Tongue (tissue), 2 donors: ENCODE measurements around the gene SLC39A12. TPM values are rescaled to one million over a fixed set of nuclear protein-coding genes. Genes with fewer than 3 reads are reported as not detected.

Experiments
- DNase-seq: peaks from one replicate; pipeline ENCODE4 v3.0.0-alpha.2; 2015
- total RNA-seq: library from RNA; depleted of rRNA; stranded (reverse); fragments of >200 nt; gene quantifications from one replicate; pipeline ENCODE4 v1.2.3, GENCODE V29; 2014

SLC39A12 gene
- total RNA-seq, 1 donor from 2014 or later, result not detected

DNA sequence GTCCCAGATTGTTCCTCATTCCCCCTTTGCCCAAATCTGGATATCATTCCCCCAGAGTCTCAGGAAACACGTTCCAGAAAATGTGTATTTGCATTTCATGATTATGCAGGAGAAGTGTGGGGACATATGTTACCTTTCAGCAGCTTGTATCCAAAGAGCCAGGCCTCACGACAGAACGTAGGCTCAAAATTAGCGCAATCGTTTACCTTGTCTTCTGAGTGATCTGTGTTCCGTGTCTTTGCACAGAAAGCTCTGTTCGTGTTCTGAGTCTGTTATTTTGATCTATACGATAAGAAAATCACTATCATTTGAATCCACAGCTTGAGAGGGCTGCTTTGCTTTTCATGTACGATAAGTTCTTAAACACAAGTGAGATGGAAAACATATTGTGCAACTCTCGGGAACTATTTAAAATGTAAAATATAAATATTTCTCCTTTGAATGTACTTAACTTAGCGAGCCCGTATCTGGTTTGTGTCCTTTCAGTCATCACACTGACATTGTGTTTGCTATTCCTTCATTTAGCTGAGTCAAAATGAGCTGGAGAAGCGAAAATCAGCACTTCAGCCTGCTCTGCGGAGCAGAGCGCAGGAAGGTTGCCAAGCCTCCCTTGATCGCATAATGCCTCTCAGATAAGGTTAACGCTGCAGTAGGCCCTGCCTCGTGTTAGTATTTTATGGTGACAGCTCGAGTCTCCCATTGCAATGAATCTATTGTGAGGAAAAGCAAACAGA, 108.3 kb downstream of the SLC39A12 start:
- peak; percentile 53 for DNase-seq

DNA sequence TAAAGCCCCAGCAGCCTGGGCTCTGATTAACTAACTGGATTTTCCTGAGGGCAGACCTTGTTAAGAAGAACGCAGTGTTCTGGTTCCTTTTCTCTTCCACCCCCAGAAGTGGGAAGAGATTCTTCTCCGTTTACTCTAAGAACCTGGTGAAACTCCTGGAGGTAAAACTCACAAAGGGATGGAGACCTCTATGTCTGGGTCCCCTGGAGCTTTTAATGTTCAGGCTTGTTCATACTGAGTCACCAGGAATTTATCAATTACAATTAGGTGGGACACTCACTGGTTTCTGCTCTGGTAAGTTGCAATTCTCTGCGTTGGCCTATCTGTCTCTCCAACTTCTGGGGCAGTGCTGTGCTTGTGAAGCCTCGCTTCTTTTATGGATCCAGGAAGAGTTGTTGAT, 115.2 kb downstream of the SLC39A12 start:
- no peak for DNase-seq

DNA sequence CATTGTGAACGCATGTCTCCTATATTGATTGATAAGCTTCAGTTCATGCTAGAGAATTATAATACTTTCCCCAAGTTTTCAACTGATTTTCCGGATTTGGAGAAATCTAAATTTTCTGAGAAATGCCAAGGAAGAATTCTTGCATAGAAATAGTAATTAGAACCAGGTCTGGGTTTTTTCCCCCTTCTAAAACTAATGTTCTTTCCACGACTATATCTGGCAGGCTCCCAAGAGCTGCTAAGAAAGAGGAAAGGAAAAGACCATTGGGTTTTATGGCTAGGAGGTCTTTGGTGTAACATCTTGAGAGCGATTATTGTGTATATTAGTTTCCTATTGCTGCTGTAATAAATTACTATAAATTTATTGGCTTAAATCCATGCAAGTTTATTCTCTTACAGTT, 116.7 kb downstream of the SLC39A12 start:
- no peak for DNase-seq

DNA sequence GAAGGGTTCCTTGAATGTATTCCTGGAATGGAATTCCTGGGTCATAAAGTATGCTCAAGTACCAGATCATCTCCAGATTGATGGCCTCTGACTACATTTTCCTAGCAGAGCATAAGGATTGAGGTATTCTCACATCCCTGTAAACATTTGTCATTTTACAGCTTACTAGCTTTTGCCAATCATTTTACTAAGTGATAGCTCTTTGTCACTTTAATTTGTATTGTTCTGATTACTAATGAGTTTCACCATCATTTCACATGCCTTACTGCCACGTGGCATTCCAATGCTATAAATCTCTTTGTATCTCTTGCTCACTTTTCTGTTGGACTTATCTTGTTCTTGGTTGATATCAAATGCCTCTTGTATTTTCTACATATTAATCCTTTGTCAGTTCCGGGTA, 119.9 kb downstream of the SLC39A12 start:
- no peak for DNase-seq

DNA sequence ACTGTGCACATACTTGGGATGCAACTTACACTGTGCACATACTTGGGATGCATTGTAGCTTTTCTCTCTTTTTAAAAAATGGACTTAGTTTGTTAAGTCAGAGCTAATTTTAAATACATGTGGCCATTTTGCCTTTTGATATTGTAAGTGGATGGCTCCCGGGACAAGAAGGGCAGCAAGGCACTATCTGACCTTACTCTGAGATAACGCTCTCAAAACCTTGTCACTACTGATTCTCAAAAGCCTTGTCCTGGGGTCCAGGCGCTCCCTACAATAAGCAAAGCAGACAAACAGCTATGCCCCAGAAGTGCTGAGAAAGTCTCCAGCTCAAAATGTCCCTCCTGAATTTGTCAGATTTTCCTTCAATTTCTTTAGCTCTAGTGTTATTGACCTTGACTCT, 121.6 kb downstream of the SLC39A12 start:
- no peak for DNase-seq

DNA sequence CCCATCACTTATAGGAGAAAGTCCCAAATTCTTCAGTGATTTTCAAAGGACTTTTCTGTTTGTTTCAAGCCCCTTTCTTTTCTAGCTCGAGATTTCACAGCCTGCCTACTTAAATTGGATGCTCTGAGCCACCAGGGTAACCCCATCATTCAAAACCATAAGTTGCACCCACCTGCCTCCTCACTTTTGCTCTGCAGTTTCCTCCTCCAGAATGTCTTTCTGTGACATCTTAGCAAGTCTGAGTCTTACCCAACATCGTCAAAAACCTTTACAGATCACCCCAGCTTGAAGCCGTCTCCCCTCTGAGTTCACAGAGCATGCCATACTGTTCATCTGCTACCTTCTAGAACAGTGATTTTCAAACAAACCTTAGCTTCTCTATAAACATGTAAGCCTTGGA, 124.2 kb downstream of the SLC39A12 start:
- no peak for DNase-seq

DNA sequence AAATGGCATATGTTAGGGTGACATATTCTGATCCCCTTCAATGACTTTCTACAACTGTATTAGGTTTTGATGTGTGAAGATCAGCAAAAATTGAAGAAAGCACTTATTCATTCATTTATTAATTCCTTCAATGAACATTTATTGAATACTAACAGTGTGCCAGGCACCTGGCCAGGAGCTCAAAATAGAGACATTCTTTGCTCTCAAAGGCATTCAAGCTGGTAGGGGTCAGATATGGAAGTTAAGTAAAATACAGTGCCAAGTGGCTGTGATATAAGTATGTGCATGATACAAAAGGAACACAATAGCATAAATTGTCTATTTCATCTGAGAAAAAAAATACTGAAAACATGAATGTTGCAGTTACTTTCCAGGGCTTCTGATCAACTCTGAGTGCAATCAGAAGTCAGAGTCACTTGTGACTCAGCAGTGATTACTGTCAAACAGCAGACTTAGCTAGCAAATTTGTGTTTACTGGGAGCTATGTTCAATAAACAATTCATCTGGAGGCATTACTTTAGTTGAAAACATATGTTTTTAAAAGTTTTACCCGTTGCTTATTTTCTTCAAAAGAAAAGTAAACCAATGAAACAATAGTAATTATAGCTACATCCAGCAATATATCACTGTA, 128.1 kb downstream of the SLC39A12 start:
- no peak for DNase-seq

DNA sequence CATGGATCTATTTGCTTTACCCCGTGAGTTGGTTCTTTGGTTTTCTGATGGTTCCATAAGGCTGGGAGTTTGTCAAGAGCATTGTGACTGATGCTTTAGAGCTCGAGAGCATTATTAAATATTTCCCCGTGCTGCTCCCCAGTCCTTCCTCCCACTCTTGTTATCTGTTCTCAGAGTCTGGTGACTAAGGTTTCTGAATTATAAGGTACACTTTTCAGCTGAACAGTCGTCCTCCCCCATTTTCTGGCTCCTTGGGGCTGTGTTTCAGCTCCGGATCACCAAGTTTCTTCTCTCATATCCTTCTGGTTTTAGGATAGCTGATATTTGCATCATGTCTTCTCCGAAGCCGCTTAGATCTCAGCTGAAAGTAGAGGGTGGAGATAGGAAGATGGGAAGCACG, 130.7 kb downstream of the SLC39A12 start:
- no peak for DNase-seq

DNA sequence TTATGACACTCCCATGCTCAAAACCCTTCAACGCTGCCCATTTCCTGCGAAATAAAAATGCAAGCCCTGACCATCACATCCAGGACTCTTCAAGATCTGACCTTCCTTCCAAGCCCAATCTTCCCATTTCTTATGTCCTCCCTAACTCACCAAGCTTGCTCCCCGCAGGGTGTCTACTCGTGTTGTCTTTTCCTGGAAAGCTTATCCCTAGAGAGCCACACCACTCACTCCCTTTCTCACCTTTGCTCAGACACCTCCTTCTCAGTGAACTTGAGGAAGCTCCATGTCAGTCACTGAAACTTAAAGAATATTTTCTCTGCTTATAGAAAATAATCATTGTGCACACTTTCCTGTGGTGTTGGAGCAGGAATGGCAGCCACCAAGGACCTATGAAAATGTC, 134.1 kb downstream of the SLC39A12 start:
- no peak for DNase-seq

DNA sequence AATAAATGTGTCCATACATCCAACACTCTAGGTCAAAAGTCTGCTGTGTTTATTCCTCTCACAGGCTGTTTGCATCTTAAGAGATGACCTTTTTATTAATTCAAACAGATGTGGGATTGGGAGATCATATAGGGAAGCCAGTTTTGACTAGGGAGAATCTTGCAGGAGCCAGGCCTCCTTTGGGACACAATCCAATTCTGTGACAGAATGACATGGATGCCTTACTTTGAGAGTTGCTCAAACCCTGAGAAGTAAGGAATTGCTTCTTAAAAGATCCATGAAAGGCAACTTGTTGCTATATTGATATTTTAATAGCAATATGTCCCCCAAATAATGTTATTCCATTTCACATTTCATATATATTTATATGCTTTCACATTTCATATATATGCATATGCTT, 135.0 kb downstream of the SLC39A12 start:
- no peak for DNase-seq

DNA sequence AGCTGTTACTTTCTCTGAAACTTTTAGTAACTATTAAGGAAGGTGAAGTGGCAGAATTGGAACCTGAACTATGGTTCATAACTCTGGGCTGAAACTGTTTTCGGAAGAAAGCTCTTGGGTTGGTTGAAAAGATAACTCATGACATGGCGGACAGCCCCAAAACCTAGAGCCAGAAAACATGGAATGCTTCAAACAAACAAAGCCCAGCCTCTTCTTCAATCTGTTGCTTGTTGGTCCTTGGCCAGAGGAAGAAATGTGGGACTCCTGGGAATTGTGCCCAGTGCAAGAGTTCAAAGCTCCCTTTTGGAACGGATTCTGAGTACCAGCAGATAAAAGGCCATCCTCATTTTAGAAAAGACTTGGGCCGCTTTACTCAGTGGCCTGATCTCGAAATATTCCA, 135.6 kb downstream of the SLC39A12 start:
- DNase-seq, result no peak

Other genes with a start within 250 kb of the SLC39A12 start
- 0.10 TPM for gene TMEM236, start 199.7 kb upstream of the SLC39A12 start, total RNA-seq
- 8.7 TPM for gene MRC1, start 142.6 kb upstream of the SLC39A12 start, total RNA-seq
- 3.3 TPM for gene CACNB2, start 188.5 kb downstream of the SLC39A12 start, total RNA-seq